ENCODE measurements around the gene BRD4. TPM values are rescaled to one million over a fixed set of nuclear protein-coding genes. Genes with fewer than 3 reads are reported as not detected.

Gene BRD4
- total RNA-seq, 1 experiment from 2014 or later = 19.1 TPM

DNA sequence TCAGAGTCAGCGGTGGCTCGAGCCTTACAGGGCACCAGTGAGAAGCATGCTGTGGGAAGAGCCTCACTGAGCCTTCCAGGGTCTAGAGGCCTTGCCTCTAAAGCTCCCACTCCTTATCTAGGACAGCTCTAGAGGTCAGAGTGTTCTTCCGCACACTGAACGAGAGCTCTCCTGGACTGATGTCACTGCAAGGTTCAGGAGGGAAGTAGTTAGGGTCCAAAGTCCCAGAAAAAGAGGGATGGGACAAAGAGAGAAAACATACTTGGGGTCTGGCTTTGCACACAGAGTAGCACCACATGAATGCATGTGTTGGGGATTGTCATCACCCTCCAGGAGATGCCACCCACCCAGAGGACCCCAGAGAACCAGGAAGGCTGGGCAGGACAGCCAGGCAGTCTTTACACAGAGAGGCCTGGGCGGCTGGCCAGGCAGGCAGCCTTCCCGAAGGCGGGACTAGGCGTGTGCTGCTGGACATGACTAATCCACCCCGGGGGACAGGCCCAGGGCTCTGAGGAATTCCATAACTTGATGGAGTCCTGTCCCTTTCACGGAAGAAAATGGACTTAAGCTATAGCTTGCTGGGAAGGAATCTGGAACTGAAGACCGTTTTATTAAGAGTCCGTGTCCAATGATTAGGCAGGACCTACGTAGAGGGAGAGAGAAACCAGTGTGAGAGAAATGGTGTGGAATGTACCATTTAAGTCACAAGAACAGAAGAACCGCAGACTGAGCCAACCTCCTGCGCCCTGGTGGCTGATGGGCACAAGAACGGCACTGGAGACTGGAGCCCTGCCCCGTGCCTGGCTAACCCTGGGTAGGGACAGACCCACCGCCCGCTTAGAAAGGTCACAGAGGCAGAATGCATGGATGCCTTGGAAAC, 83.5 kb downstream of the BRD4 start:
- peak; percentile 81 for DNase-seq (ENCODE audit: low spot score)

DNA sequence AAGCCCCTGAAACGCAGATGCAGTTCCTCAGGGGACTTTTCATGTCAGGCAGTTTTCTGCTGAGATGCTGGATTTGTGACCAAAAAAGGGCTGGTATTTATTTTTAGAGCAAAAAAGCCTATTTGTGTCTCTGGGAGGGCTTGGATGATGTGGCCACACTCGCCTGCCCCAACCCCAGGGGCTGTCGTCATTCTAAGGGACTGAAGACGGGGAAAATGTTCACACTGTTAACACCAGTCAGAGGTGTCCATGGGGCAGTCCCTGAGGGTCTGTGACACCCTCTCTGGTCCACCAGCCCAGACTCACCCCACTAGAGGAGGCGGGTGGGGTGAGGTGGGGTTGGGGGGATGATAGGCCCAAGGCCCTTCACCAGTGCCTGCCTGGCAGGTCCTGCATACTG, 84.2 kb downstream of the BRD4 start:
- DNase-seq (ENCODE audit: low spot score) = no peak

DNA sequence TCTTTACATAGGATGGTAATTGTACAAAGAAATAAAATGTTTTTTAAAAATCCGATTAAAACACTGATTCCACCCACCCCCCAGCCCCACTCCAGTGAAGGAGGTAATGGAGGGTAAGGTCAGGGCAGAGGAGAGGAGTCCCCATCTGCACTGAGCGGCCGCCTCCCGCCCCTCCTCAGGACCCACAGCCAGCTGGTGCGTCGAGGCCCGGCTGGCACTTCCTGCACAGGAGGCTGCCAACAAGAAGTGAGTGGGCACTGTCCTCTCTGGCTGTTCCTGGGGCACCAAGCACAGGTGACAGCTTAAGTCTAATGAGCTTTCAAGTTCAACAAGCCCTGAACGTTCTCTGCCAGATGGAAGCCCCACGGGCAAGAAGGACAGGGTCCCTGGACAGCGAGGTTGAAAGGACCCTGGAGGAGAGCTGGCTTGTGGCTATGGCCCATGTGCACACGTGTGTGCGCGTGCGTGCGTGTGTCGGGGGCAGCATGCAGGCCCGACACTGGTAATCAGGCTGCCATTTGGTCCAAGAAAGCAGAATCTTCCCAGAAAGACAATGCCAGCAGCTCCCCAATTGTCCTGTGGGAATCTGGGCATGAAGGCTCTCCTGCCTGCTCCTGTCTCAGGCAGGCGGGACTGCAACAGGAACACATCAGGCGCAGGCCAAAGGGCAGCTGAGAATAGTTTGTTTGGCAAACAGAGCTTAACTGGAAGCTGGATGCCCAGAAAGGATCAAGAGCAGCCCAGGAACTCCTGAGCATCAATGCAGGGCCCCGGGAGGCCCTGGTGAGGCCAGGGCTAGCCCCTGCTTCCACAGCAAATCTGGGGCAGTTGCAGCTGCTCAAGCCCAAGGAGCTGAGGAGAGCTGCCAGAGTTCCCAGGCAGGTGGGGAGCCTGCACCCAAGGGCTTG, 85.0 kb downstream of the BRD4 start:
- no peak for DNase-seq (ENCODE audit: low spot score)

DNA sequence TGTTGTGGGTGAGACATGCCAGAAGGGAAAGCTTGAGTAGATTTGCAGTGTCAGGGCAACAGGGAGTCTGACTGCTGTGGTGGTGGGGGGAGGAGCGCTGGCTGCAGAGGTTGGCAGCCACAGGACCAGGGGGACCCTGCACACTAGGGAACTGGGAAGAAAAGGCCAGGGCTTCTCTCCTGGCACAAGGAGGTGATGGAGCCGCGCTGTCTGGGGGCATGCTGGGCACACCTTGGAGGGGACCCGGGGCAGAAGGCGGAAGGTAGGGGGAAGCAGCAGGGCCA, 86.2 kb downstream of the BRD4 start:
- DNase-seq (ENCODE audit: low spot score) = no peak

DNA sequence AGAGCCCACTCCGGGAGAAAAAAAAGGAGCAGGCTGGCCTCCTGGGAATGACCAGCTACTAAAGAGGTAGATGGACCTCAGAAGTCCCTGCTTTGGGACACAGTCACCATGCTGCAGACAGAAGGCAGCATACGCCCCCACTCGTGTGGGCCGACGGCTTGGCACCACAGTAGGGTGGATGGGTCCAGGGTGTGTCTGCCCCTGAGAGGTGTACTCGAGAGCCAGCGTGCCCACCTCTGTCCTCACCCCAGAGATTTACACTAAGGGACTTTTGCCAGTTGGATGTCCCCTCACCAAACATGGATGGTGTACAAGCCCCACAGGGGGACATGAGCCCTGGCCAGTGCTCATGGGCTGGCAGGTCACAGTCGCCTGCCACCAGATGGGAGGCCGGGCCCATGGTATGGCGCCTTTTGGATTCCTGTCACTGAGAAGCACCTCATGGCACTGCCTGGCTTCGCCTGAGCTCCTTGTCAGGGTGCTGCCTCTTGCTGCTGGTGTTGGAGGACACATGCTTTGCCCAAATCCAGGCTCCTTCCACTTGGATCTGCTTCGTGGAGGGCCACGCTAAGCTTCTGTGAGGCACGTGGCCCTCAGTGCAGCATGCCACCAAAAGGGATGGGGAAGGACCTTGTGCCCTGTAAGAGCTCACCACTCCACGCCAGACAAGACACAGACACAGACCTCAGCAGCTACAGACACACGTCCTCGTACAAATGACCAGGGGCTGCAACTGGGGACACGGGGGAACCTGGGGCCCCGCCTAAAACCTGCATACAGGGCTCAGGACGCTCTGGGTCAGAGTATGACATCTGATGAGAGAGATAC, 86.8 kb downstream of the BRD4 start:
- no peak for DNase-seq (ENCODE audit: low spot score)

DNA sequence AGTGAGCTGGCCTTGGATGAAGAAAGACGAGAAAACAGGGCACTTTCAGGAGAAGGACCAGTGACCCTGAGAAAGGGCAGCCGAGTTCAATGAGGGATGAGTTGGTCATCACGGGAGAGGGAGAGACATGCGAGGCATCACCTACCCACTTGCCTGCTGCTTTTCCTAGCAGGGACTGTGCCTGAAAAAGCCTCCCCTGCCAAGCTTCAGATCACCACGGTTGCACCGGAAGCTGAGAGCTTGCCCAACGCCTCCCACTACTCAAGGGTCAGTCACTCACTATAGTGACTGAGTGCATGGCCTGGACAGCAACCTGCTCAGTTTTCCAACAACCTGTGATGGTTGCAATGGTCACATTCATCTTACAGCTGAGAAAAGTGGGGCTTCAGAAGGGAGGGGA, 87.5 kb downstream of the BRD4 start:
- no peak for DNase-seq (ENCODE audit: low spot score)

DNA sequence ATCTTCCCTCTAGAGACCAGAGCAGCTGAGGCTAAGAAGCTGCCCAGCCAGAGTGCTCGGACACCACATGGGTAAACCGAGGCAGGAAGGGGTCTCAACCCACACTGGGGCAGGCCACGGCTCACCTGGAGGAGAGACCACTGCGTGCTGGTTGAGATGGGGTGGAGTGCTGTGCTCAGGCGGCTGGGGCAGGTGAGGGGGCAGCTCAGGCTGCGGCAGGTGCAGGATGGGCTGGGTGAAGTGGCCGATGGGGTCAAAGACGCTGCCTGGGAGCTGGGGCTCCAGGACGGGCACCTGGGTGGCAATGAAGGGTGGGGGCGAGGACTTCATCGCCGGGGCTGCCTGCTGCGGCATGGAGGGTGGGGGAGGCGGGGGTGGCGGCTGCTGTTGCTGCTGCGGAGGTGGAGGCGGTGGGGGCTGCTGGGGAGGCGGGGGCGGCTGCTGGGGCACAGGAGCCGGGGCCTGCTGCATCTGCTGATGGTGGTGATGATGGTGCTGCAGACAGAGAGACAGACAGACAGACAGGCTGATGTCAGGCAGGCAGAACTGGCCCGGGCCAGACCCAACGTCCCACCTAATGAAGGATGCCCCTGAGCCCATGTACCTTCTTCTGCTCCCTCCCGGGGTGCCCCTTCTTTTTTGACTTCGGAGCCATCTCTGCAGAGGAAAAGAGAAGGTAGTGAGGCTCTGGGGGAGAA, 88.1 kb downstream of the BRD4 start:
- no peak for DNase-seq (ENCODE audit: low spot score)

DNA sequence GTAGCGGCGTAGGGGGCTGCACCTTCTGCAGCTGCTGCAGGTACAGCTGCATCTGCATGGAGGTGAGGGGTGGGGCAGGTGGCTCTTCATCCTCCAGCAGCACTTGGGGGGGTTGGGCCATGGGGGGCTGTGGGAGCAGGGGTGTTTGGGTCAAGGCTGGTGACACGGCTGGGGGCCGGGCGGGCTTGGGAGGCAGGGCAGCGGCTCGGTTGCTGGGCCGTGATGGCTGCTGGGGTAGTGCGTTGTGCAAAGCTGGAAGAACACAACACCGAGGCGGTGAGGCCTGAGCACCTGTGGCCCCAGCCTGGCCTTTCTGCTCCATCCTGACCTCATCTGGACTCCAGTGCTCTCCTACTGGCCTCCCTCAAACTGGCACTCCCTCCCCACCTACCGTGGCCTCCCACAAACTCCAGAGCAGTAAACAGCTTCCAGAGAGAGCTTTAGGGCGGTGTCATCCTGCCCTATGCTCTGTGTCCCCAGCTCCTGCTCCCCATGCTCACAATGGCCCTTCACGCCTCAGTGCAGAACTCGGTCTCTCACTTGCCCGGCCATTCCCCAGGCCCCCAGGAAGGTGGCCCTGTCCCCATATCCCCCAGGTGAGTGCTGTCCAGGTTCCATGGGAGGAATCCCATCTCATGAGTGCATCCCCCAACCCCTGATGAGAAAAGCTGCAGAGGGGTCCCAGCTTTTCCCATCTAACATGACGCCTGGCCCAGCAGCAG, 88.9 kb downstream of the BRD4 start:
- DNase-seq (ENCODE audit: low spot score) = no peak

DNA sequence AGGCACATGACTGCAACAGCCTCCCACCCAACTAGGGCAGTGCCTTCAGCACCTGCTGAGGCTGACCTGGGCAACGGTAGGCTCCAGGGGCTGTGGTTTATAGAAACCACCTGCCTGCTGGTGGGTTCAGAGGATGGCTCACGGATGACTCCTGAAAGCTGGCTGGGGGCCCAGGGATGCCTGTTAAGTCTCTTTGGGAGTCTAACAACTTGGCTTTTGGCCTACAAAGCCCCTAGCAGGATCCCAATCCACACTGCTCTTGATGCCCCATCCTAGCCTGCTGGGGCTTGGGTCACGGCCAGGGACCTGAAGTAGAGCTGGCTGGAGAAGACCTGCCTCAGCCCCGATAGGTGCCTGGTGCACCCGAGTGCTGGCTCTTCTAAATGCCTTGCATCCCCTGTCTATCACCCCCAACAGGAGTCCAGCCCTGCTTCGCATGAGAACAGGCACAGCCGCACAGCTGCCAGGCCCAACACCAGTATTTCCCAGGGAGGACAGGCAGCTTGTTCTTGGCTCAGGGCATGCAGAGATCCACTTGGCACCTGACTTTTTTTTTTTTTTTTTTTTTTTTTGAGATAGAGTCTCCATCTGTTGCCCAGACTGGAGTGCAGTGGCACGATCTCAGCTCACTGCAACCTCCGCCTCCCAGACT, 91.0 kb downstream of the BRD4 start:
- no peak for DNase-seq (ENCODE audit: low spot score)

DNA sequence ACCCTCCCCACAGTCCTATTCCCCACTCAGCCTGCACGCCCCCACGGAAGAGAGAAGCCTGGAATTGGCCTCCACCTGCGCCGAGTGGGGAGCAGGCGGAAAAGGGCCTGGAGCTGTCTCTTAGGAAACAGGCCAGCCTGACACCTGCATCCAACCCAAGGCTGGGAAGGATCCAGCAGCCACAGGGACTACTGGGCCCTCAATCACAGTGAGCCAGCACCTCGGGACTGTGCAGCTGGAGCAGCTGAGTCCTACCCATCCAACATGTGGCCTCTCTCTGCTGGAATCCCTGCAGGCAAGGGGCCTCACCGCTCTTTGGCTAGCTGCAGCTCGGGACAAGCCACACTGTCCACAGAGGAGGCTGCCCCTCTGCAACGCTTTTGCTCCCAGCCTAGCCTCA, 91.8 kb downstream of the BRD4 start:
- no peak for DNase-seq (ENCODE audit: low spot score)

DNA sequence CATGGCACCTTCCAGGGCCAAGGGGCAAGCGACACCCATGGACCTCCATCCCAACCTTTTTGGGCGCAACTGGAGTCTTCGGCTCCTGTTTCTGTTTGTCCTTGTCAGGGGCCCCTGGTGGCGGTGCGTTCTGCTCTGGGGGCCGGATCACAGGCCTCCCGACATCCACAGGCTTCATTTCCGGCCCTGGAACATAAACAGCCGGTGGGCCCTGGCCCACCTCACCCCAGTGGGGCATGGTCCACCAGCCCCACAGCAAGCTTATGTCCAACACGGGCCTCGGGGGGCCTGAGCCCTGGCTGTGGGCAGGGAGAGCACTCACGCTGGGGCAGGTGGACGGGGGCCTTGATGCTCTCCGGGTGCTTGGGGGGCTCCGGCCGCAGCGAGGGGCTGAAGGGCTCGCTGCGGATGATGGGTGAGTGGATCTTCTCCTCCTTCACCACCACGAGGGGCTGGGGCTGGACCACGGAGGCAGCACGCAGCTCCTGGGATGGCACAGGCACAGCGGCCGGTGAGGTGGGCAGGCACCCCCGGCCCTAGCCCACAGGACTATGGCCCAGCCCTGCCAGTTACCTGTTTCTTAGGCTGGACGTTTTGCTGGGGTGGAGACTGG, 92.9 kb downstream of the BRD4 start:
- no peak for DNase-seq (ENCODE audit: low spot score)

DNA sequence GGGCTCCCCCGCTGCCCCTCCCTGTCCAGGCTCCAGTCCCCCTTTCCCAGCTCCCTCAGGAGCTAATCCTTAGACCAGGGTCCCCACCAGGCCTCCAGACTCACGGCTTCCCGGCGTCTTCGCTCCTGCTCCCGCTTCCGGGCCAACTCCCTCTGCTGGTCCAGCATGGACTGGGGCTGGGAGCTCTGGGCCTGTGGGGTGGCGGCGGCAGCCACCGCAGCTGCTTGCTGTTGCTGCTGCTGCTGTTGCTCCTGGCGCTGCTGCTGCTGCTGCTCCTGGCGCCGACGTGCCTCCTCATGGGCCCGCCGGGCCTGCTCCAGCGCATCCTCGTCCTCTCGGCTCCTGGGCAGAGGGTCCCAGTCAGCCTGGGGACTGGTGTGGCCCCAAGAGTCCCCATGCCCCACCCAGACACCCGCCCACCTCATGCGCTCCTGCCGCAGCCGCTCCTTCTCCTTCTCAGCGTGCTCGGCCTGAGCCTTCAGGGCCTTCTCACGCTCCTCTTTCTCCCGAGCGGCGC, 93.6 kb downstream of the BRD4 start:
- no peak for DNase-seq (ENCODE audit: low spot score)

DNA sequence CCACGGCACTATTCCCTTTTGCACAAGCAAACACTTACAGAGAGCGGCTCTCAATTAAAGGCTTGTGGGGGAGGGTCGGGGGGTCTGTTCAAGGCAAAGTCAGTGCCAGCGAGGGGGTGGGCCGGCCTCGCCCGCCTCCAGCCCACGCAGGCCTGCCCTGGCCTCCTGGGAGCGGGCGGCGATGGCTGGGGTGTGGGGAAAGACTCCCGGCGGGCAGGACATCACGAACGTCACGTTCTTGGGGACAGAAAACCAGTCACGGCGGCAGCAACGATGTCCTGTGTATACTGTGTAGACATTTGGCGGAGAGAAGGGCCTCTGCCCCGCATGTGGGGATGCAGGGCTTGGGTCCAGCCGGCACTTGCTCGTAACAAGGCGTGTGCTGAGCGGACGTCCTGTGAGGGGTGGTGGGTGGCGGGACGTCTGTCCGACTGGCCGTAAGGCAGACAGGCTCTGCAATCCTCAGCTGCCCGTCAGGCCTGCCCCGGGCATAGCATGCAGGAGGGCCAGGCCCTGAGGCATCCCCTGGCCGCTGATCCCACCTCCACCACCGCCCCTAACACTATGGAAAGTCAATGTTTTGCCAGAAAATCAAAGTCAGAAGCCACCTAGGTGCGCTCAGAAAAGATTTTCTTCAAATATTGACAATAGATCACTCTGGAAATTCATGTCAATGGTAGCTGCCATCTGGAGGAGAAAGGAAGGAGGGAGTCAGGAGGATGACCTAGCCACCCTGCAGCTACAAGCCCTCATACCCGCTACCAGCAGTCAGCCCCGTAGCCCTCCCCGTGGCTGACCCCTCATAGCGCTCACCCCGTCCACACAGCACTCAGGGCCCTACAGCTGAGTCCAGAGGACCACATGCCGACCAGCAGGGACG, 94.3 kb downstream of the BRD4 start:
- DNase-seq (ENCODE audit: low spot score) = no peak

DNA sequence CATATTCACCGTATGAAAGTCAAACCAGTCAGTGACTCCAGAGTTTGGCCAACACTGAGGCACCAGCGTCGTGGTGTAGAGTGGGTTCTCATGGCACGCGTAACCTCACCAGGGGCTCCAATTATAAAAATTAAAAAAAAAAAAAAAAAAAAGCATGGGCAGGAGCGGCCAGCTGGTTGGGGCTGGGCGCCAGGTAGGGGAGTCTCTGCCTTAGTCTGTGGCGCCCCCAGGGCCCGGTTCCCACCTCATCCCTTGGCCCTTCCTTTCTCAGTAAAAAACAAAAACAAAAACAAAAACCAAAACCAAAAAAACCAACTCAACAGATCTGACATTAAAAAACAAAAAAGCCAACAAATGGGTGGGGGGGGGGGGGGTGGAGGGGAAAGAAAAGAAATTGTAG, 95.5 kb downstream of the BRD4 start:
- no peak for DNase-seq (ENCODE audit: low spot score)

DNA sequence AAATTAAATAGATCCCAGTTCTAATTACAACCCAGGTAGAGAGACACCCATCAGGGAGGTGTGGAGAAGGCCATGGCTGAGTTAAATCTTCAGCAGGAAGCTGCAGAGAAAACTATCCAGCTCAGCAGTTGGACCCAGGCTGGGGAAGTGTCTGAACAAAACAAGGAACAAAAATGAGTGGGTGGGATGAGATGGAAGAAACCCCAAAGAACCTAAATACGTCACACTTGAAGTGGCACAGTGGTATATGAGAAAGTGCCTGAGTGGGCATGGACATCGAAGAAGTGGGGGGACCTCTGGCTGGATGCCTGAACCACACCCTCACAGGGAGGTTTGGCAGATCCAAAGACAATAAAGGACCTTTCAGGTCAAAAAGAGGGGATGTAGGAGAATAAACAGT, 96.6 kb downstream of the BRD4 start:
- no peak for DNase-seq (ENCODE audit: low spot score)

DNA sequence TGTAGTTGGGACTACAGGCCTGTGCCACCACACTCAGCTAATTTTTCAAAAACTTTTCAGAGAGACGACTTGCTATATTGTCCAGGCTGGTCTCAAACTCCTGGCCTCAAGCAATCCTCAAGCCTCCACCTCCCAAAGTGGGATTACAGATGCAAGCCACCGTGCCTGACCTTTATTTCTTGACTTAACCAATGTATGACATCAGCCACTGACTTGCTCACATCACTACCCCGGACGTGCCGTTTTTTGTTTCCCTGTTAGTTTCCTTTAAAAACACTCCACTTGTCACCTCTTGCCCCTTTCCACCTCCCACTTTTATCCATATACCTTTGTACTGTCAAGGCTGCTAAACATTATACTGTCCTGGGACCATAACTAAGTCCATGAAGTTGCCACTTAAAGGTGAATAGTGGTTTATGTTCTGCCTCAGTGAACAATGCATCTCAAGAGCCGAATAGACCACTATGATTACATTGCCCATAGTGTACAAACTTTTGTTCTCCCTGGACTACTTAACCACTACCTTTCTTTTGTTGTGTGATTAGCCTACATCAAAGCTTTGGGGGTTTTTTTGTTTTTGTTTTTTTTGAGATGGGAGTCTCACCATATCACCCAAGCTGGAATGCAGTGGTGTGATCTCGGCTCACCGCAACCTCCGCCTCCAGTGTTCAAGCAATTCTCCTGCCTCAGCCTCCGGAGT, 97.8 kb downstream of the BRD4 start:
- no peak for DNase-seq (ENCODE audit: low spot score)

DNA sequence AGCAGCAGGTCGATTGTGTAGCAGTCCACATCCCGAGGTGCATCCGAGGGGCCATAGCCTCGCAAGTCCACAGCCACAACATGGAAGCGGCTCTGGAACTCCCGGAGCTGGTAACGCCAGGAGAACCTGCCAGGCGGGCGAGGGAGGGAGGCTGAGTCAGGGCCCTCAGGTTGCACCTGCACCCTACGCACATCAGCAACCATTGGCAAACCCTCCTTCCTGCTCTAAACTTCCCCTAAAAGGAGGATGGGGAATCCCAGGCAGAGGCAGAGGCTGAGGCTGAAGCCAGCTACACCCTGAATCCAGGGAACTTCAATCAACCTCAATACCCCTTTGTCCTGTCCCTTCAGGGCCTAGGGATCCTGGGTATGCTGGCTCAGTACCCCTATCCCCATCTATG, 101.1 kb downstream of the BRD4 start:
- DNase-seq (ENCODE audit: low spot score) = no peak

DNA sequence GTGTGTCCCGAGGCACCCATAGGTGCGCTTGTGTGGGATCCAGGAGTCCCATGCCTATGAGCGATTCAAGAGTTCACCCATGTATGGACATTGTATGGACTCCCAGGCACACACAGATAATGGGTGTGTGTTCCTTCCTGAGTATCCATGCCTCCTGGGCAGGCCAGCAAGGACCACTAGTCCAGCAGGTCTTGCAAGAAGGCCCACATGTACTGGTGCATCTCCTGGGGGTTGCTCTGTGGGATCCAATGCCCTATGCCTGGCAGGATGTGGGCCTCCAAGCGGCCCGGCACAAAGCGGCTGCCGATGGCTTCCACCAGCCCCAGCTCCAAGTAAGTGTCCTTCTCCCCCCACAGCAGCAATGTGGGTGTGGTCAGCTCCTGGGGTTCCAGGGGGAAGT, 105.1 kb downstream of the BRD4 start:
- no peak for DNase-seq (ENCODE audit: low spot score)
